H1 (cell line): Measurements from ENCODE around the gene CLASP2. TPM values are rescaled to one million over a fixed set of nuclear protein-coding genes. Genes with fewer than 3 reads are reported as not detected.
A peak's percentile ranks its signal among the peaks of the same experiment; 100 is the strongest.

Experiments
- BCL11A ChIP-seq, 2 experiments: IDR thresholded peaks; one replicate each; pipeline ENCODE4 v1.6.1; 2011; ENCODE audit warnings: low read depth in 2 of 2, low read length in 2 of 2, mild to moderate bottlenecking in 2 of 2
- CHD1 ChIP-seq: IDR thresholded peaks from 2 replicates; pipeline ENCODE4 v1.6.1; 2012; ENCODE audit warnings: low read depth, low read length, improper control_type of control experiment
- EP300 ChIP-seq, 2 experiments: IDR thresholded peaks; 1 replicate in 1 of 2; 2 replicates in 1 of 2; pipeline ENCODE4 v1.6.1; 2011 to 2012; ENCODE audit warnings: low read depth in 2 of 2, low read length in 2 of 2, mild to moderate bottlenecking in 2 of 2, borderline replicate concordance in 1 of 2, inconsistent platforms in 1 of 2, moderate library complexity in 1 of 2
- POU5F1 ChIP-seq: IDR thresholded peaks from 2 replicates; pipeline ENCODE4 v1.6.1; 2011; ENCODE audit warnings: low read depth, mild to moderate bottlenecking, low read length, moderate library complexity
- RXRA ChIP-seq: IDR thresholded peaks from 2 replicates; pipeline ENCODE4 v1.6.1; 2011; ENCODE audit warnings: low read depth, mild to moderate bottlenecking, low read length, moderate library complexity; ENCODE audit not compliant: insufficient read depth
- TCF12 ChIP-seq: IDR thresholded peaks from 2 replicates; pipeline ENCODE4 v1.6.1; 2011; ENCODE audit warnings: low read depth, mild to moderate bottlenecking, low read length
- polyA plus RNA-seq, 7 experiments: library from polyadenylated mRNA; depleted of rRNA in 3 of 7; stranded (reverse) in 5 of 7; unstranded in 2 of 7; fragments of >200 nt in 5 of 7; fragments of 200-250 nt in 2 of 7; gene quantifications; 1 replicate in 5 of 7; 2 replicates in 1 of 7; 4 replicates in 1 of 7; pipeline versions ENCODE4 v1.2.1 to v1.2.3, GENCODE V29; 2011 to 2013; ENCODE audit warnings: missing spikeins in 2 of 7, mixed read lengths in 2 of 7
- total RNA-seq: library from RNA; stranded (reverse); fragmentation: NEBNext Ultra II Directional; extraction: Animal tissue kit (Norgen Biotek cat#: 25700); gene quantifications from 2 replicates; pipeline ENCODE4 v1.2.1, GENCODE V29; 2021
- TF ChIP-seq, protein P1 (sequence below), 3 experiments: IDR thresholded peaks; 1 replicate in 2 of 3; 2 replicates in 1 of 3; pipeline versions ENCODE4 v1.5.1 to v1.6.1; 2011; ENCODE audit warnings: low read length in 3 of 3, mild to moderate bottlenecking in 3 of 3, inconsistent platforms in 2 of 3, low read depth in 1 of 3, moderate library complexity in 1 of 3; ENCODE audit not compliant: insufficient read depth in 1 of 3; ENCODE audit errors: control extremely low read depth in 1 of 3
- TF ChIP-seq, protein P2 (sequence below): IDR thresholded peaks from 2 replicates; pipeline ENCODE4 v1.6.1; 2012; ENCODE audit warnings: inconsistent platforms
- TF ChIP-seq, protein P3 (sequence below): fragments of 300-600 bp; sonication (generic); IDR thresholded peaks from 2 replicates; pipeline ENCODE4 v1.7.1; 2012; ENCODE audit warnings: low read length, moderate library complexity, mild to moderate bottlenecking, inconsistent platforms; ENCODE audit not compliant: insufficient replicate concordance

Gene CLASP2
- total and polyA plus RNA-seq, 2 of the 8 experiments (the other 6 are each of a cell fraction or from before 2014, with no cell fraction given) = 21.7 to 58.0 TPM

DNA sequence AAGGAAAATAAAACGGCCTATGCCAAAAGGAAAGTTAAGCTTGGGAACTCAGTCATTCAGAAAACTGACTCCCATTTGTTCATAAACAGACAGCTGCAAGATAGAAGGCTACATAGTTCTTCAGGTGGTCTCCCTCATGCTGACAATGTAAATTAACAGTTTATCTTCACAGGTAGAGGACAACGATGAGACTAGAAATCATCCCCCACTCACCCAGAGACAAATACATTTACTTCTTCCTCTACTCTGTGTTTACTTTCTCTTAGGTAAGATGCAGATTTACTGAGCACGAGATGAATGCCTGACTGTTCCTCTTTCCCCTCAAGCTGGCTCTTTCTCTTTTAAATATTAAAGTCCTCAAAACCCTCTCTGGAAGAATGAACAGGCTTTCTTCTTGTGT is 160.2 kb downstream of the CLASP2 start (continued):
- TF ChIP-seq, protein P1, sequence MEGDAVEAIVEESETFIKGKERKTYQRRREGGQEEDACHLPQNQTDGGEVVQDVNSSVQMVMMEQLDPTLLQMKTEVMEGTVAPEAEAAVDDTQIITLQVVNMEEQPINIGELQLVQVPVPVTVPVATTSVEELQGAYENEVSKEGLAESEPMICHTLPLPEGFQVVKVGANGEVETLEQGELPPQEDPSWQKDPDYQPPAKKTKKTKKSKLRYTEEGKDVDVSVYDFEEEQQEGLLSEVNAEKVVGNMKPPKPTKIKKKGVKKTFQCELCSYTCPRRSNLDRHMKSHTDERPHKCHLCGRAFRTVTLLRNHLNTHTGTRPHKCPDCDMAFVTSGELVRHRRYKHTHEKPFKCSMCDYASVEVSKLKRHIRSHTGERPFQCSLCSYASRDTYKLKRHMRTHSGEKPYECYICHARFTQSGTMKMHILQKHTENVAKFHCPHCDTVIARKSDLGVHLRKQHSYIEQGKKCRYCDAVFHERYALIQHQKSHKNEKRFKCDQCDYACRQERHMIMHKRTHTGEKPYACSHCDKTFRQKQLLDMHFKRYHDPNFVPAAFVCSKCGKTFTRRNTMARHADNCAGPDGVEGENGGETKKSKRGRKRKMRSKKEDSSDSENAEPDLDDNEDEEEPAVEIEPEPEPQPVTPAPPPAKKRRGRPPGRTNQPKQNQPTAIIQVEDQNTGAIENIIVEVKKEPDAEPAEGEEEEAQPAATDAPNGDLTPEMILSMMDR (IDR thresholded peaks at IDR 0.05; ENCODE audit: control extremely low read depth in 1 of 3, insufficient read depth in 1 of 3, low read depth in 1 of 3, low read length in 3 of 3) = no peak
- TF ChIP-seq, protein P2, sequence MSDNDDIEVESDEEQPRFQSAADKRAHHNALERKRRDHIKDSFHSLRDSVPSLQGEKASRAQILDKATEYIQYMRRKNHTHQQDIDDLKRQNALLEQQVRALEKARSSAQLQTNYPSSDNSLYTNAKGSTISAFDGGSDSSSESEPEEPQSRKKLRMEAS = no peak
- TF ChIP-seq RXRA (no peak), BCL11A (IDR thresholded peaks at IDR 0.05; ENCODE audit: low read depth in 2 of 2, low read length in 2 of 2) (no peak), CHD1 (no peak), EP300 (IDR thresholded peaks at IDR 0.05; ENCODE audit: borderline replicate concordance in 1 of 2, low read depth in 2 of 2, low read length in 2 of 2) (no peak), POU5F1 (no peak), TCF12 (0 out of 2 replicates have a peak, but pooled peaks have one; percentile 50)
- TF ChIP-seq, protein P3, sequence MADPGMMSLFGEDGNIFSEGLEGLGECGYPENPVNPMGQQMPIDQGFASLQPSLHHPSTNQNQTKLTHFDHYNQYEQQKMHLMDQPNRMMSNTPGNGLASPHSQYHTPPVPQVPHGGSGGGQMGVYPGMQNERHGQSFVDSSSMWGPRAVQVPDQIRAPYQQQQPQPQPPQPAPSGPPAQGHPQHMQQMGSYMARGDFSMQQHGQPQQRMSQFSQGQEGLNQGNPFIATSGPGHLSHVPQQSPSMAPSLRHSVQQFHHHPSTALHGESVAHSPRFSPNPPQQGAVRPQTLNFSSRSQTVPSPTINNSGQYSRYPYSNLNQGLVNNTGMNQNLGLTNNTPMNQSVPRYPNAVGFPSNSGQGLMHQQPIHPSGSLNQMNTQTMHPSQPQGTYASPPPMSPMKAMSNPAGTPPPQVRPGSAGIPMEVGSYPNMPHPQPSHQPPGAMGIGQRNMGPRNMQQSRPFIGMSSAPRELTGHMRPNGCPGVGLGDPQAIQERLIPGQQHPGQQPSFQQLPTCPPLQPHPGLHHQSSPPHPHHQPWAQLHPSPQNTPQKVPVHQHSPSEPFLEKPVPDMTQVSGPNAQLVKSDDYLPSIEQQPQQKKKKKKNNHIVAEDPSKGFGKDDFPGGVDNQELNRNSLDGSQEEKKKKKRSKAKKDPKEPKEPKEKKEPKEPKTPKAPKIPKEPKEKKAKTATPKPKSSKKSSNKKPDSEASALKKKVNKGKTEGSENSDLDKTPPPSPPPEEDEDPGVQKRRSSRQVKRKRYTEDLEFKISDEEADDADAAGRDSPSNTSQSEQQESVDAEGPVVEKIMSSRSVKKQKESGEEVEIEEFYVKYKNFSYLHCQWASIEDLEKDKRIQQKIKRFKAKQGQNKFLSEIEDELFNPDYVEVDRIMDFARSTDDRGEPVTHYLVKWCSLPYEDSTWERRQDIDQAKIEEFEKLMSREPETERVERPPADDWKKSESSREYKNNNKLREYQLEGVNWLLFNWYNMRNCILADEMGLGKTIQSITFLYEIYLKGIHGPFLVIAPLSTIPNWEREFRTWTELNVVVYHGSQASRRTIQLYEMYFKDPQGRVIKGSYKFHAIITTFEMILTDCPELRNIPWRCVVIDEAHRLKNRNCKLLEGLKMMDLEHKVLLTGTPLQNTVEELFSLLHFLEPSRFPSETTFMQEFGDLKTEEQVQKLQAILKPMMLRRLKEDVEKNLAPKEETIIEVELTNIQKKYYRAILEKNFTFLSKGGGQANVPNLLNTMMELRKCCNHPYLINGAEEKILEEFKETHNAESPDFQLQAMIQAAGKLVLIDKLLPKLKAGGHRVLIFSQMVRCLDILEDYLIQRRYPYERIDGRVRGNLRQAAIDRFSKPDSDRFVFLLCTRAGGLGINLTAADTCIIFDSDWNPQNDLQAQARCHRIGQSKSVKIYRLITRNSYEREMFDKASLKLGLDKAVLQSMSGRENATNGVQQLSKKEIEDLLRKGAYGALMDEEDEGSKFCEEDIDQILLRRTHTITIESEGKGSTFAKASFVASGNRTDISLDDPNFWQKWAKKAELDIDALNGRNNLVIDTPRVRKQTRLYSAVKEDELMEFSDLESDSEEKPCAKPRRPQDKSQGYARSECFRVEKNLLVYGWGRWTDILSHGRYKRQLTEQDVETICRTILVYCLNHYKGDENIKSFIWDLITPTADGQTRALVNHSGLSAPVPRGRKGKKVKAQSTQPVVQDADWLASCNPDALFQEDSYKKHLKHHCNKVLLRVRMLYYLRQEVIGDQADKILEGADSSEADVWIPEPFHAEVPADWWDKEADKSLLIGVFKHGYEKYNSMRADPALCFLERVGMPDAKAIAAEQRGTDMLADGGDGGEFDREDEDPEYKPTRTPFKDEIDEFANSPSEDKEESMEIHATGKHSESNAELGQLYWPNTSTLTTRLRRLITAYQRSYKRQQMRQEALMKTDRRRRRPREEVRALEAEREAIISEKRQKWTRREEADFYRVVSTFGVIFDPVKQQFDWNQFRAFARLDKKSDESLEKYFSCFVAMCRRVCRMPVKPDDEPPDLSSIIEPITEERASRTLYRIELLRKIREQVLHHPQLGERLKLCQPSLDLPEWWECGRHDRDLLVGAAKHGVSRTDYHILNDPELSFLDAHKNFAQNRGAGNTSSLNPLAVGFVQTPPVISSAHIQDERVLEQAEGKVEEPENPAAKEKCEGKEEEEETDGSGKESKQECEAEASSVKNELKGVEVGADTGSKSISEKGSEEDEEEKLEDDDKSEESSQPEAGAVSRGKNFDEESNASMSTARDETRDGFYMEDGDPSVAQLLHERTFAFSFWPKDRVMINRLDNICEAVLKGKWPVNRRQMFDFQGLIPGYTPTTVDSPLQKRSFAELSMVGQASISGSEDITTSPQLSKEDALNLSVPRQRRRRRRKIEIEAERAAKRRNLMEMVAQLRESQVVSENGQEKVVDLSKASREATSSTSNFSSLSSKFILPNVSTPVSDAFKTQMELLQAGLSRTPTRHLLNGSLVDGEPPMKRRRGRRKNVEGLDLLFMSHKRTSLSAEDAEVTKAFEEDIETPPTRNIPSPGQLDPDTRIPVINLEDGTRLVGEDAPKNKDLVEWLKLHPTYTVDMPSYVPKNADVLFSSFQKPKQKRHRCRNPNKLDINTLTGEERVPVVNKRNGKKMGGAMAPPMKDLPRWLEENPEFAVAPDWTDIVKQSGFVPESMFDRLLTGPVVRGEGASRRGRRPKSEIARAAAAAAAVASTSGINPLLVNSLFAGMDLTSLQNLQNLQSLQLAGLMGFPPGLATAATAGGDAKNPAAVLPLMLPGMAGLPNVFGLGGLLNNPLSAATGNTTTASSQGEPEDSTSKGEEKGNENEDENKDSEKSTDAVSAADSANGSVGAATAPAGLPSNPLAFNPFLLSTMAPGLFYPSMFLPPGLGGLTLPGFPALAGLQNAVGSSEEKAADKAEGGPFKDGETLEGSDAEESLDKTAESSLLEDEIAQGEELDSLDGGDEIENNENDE = peak; percentile 21
